HG02870 (cell line): ENCODE results near the gene PPP2R2C.

ENCODE experiments used
- ATAC-seq: cut with Tn5 transposase; IDR thresholded peaks from one replicate; pipeline ENCODE4 v1.9.1; 2021; ENCODE audit warnings: mild to moderate bottlenecking, moderate library complexity; ENCODE audit not compliant: unreplicated experiment

PPP2R2C gene

DNA sequence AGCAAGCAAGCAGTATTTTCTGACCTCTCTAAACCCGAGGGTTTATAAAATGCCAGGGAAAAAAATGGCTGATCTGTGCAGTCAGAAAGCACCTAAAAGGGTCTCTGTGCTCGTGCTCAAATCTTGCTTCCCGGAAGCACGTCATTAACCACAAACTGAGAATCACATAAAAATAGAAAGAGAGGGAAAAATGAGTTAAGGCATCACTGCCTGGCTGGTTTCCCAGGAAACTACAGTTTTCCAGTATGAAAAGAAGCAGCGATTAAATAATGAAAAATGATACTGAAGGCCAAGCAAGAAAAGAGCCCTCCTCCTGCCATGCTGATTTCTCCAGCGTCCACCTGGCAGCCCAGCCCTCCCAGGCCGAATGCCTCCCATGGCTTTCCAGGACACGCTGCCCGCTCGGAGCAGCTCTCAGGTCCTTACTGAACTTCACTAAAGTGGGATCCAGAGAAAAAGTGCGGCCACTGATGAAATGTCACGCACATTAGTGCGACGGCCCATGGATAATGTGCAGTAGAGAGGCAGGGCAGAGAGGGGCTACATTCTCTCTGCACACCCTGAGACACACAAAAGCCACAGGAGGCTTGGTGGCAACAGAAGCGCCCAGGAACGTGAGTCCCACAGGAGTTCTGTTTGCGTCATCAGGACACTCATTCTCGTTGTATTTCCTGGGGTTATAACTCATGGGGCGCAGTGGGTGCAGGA is 122.4 kb downstream of the PPP2R2C start:
- ATAC-seq: no peak

GRCh38 chr4:6348408-6348807 is 124.0 kb downstream of the PPP2R2C start:
- ATAC-seq: no peak

- ATAC-seq: no peak
Measured at GRCh38 chr4:6347511-6348045, 124.8 kb downstream of the PPP2R2C start.

- no peak for ATAC-seq
Measured at GRCh38 chr4:6346373-6347110, 125.9 kb downstream of the PPP2R2C start.

DNA sequence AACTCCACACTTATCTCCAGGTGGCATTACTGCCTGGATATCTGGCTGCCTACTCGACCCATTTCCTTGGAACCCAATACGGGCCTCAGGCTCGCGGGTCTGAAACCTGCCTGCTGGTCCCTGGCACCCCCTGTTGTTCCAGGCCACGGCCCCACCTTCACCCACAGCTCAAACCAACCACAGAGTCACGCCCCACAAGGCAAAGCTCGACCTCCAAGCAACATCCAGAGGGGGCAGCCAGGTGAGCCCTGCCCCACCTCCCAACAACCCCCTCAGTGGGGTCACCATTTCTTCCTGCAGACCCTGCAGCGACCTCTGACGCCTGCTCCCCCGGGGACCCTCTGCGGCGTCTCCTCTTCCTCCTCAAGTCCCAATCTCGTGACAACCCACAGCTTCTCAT is 126.5 kb downstream of the PPP2R2C start:
- no peak for ATAC-seq

GRCh38 chr4:6345096-6345830 is 127.2 kb downstream of the PPP2R2C start:
- no peak for ATAC-seq

DNA sequence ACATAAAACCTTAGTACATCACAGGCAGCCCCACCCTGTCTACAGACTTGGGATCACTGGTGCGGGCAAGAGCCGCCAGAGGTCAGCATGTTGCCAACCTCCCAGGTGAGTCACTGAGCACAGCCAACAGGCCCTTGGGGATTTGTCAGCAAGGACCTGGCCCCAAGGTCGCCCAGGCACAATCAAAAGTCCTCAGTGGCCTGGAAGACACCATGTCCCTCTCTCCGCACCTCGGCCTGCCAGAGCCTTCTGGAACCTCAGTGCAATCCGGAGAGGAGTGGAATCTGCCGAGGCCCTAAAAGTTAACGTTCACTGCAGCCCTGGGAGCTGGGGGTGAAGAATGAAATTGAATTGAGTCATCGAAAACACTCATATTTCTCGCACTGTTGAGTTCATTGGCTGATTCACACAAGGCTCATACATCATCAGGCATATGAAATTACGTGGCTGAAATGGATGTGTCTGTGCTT is 128.4 kb downstream of the PPP2R2C start:
- no peak for ATAC-seq

GRCh38 chr4:6342530-6343293 is 129.7 kb downstream of the PPP2R2C start:
- no peak for ATAC-seq

- no peak for ATAC-seq
Measured at GRCh38 chr4:6341696-6342095, 130.7 kb downstream of the PPP2R2C start.

- no peak for ATAC-seq
Measured at GRCh38 chr4:6340446-6341015, 131.9 kb downstream of the PPP2R2C start.

DNA sequence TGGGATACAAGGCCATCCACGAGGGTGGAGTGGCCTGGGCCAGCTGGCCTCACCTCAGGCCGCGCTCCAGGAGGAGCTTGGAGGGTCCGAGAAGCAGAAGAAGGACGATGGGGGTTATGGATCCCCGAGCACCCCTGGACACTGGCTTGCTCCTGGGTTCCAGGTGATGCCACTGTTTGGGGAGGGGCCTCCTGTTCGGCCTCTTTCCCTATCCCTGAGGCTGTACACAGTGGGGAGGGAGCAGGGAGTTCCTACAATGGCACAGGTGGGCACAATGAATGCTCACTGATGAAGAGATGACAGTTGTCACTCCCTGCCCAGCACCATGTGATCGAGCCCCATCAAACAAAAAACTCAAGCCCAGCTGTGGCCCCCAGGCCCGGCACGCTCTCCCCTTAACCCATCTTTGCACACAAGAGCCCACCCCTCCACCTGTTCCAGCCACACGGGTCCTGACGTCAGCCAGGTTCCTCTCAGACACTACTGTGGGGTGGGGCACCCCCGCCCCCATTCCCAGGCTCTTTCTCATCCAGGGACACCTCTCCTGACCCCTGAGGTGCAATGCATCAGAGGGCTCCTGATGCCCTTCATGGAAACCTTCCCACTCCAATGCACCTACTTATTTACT is 132.5 kb downstream of the PPP2R2C start:
- no peak for ATAC-seq

- no peak for ATAC-seq
Measured at GRCh38 chr4:6338951-6339817, 133.2 kb downstream of the PPP2R2C start.

- no peak for ATAC-seq
Measured at GRCh38 chr4:6338175-6338950, 134.1 kb downstream of the PPP2R2C start.

- no peak for ATAC-seq
Measured at GRCh38 chr4:6337331-6337935, 135.0 kb downstream of the PPP2R2C start.

GRCh38 chr4:6336166-6336565 is 136.2 kb downstream of the PPP2R2C start:
- no peak for ATAC-seq

- ATAC-seq: no peak
Measured at GRCh38 chr4:6335040-6335590, 137.3 kb downstream of the PPP2R2C start.

GRCh38 chr4:6334203-6334887 is 138.1 kb downstream of the PPP2R2C start:
- ATAC-seq: no peak
